Astrocyte (in vitro differentiated cells and primary cell): Measurements from ENCODE around the gene RPS14. TPM values are rescaled to one million over a fixed set of nuclear protein-coding genes. Genes with fewer than 3 reads are reported as not detected.

ENCODE experiments used
- DNase-seq: peaks from one replicate; pipeline ENCODE4 v3.0.0-alpha.2; 2010; ENCODE audit warnings: low read depth
- FAIRE-seq: peaks from 2 replicates; lab custom pipeline; 2011; peaks lifted over from hg19 to GRCh38; lab: Jason Lieb, UNC
- H2AFZ ChIP-seq: 2 replicates; pipeline ENCODE4 v1.6.0; 2012; ENCODE audit warnings: low read depth, low read length, inconsistent platforms
- H3K27ac ChIP-seq: 2 replicates; pipeline ENCODE4 v1.5.1; 2011; ENCODE audit warnings: low read depth, low read length, inconsistent platforms
- H3K27me3 ChIP-seq: 2 replicates; pipeline ENCODE4 v1.6.0; 2011; ENCODE audit warnings: low read length, inconsistent platforms; ENCODE audit not compliant: insufficient read depth
- H3K36me3 ChIP-seq: 2 replicates; pipeline ENCODE4 v1.5.1; 2011; ENCODE audit warnings: low read length, inconsistent platforms; ENCODE audit not compliant: insufficient read depth
- H3K4me1 ChIP-seq: 2 replicates; pipeline ENCODE4 v1.5.1; 2011; ENCODE audit warnings: low read length, inconsistent platforms; ENCODE audit not compliant: insufficient read depth
- H3K4me2 ChIP-seq: 2 replicates; pipeline ENCODE4 v1.6.0; 2012; ENCODE audit warnings: low read length, inconsistent platforms
- H3K4me3 ChIP-seq: 2 replicates; pipeline ENCODE4 v1.5.1; 2011; ENCODE audit warnings: low read depth, mild to moderate bottlenecking, low read length, inconsistent platforms; ENCODE audit not compliant: insufficient read depth
- H3K79me2 ChIP-seq: 2 replicates; pipeline ENCODE4 v1.6.0; 2012; ENCODE audit warnings: mild to moderate bottlenecking, low read length, inconsistent platforms; ENCODE audit not compliant: insufficient read depth
- H3K9ac ChIP-seq: 2 replicates; pipeline ENCODE4 v1.6.0; 2012; ENCODE audit warnings: mild to moderate bottlenecking, low read length, inconsistent platforms
- H3K9me3 ChIP-seq: 2 replicates; pipeline ENCODE4 v1.5.1; 2012; ENCODE audit warnings: low read depth, mild to moderate bottlenecking, low read length, inconsistent platforms; ENCODE audit not compliant: insufficient read depth
- H4K20me1 ChIP-seq: 2 replicates; pipeline ENCODE4 v1.6.0; 2012; ENCODE audit warnings: low read length, inconsistent platforms; ENCODE audit not compliant: insufficient read depth
- H3K27ac Mint-ChIP-seq: one replicate; pipeline ENCODE4 v1.8.0; 2021; ENCODE audit warnings: mild to moderate bottlenecking, mixed read lengths; ENCODE audit not compliant: unreplicated experiment
- H3K27me3 Mint-ChIP-seq: one replicate; pipeline ENCODE4 v1.8.0; 2021; ENCODE audit warnings: low read depth, mixed read lengths; ENCODE audit not compliant: unreplicated experiment
- H3K36me3 Mint-ChIP-seq: one replicate; pipeline ENCODE4 v1.8.0; 2021; ENCODE audit warnings: low read depth, mixed read lengths; ENCODE audit not compliant: unreplicated experiment
- H3K4me1 Mint-ChIP-seq: one replicate; pipeline ENCODE4 v1.8.0; 2021; ENCODE audit warnings: low read depth, mixed read lengths; ENCODE audit not compliant: unreplicated experiment
- H3K4me3 Mint-ChIP-seq: one replicate; pipeline ENCODE4 v1.8.0; 2021; ENCODE audit warnings: mild to moderate bottlenecking, moderate library complexity, mixed read lengths; ENCODE audit not compliant: unreplicated experiment
- H3K9me3 Mint-ChIP-seq: one replicate; pipeline ENCODE4 v1.8.0; 2021; ENCODE audit warnings: mild to moderate bottlenecking, mixed read lengths; ENCODE audit not compliant: unreplicated experiment
- CTCF ChIP-seq: IDR thresholded peaks from 2 replicates; pipeline ENCODE4 v1.5.1; 2011; ENCODE audit warnings: low read depth, mild to moderate bottlenecking, inconsistent platforms, low read length, moderate library complexity; ENCODE audit not compliant: insufficient read depth
- EZH2 ChIP-seq: IDR thresholded peaks from 2 replicates; pipeline ENCODE4 v1.6.1; 2012; ENCODE audit warnings: mild to moderate bottlenecking, low read length, inconsistent platforms; ENCODE audit not compliant: insufficient read depth
- total RNA-seq: library from RNA; stranded (reverse); gene quantifications from 2 replicates; pipeline ENCODE4 v1.2.1, GENCODE V29; 2021

The RPS14 gene
- total RNA-seq, 1 donor from 2014 or later, result 2,054 TPM

- H3K36me3 Mint-ChIP-seq, result peaks cover 15% of the 10 kb centered on the region
- peak; percentile 62 for DNase-seq
- H3K27ac Mint-ChIP-seq, result peak overlapping the region; percentile 95
- Histone ChIP-seq H2AFZ (no peak overlapping the region), H3K79me2 (peaks cover 96% of the 10 kb centered on the region), H3K27ac (peak overlapping the region; percentile 95), H4K20me1 (peaks cover 59% of the 10 kb centered on the region), H3K36me3 (peaks cover 2% of the 10 kb centered on the region), H3K27me3 (no peaks in the 10 kb centered on the region), H3K9me3 (no peaks in the 10 kb centered on the region), H3K4me2 (peak overlapping the region; percentile 96), H3K9ac (peak overlapping the region; percentile 98), H3K4me1 (peaks cover 68% of the 10 kb centered on the region), H3K4me3 (peak overlapping the region; percentile 82)
- H3K9me3 Mint-ChIP-seq, result no peaks in the 10 kb centered on the region
- no peak for FAIRE-seq
- TF ChIP-seq CTCF, result no peak
- no peak for TF ChIP-seq EZH2
- H3K27me3 Mint-ChIP-seq, result no peaks in the 10 kb centered on the region
- peak overlapping the region; percentile 87 for H3K4me3 Mint-ChIP-seq
- peaks cover 69% of the 10 kb centered on the region for H3K4me1 Mint-ChIP-seq
Measured at GRCh38 chr5:150489360-150490295, 40.1 kb upstream of the RPS14 start.

DNA sequence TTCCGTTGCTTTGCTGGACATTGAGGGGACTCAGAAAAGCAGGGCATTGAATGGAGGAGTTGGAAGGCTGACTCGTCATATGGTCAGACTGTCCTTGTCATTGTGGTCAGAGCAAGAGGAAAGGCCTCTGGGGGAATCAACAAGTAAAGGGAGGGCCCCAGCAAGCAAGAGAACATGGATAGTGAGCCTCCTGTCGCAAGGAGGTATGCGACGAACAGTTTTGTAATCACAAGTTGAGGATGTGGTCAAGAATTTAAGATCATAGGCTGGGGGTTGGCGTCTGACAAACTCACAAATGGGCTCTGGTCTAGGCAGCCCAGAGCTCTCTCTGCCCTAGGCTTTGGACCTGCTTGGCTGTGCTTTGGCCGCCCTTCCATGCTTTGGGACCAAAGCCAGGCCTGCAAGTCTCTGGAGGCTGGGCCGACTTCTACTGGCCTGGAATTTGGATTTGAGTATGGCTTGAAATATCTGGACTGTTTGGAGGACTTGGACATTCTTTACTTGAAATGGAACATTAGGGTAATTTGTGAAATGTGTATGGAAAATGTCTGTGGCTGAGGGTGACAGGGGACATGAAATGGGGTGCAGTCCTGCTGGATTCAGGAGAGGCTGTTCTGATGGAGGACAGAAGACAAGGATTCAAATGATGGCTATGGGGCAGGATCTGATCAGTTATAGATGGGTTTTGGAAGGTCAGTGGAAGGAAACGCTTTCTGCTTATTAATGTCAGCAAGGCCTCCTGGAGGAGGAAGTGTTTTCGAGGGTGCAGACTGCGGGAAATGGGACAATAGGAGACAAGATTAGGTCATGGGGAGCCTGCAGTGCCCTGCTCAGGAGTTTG is 39.2 kb upstream of the RPS14 start:
- Histone ChIP-seq H3K4me2 (peak overlapping the region; percentile 96), H3K27ac (peak overlapping the region; percentile 95), H3K27me3 (no peaks in the 10 kb centered on the region), H3K4me1 (peaks cover 68% of the 10 kb centered on the region), H3K9me3 (no peaks in the 10 kb centered on the region), H3K36me3 (peaks cover 2% of the 10 kb centered on the region), H3K4me3 (peak overlapping the region; percentile 82), H3K79me2 (peaks cover 89% of the 10 kb centered on the region), H4K20me1 (peaks cover 59% of the 10 kb centered on the region), H2AFZ (no peak overlapping the region), H3K9ac (peak overlapping the region; percentile 98)
- DNase-seq (peak; percentile 73), FAIRE-seq (no peak)
- Mint-ChIP-seq H3K36me3 (peaks cover 15% of the 10 kb centered on the region), H3K4me3 (peak overlapping the region; percentile 87), H3K4me1 (peaks cover 69% of the 10 kb centered on the region), H3K27me3 (no peaks in the 10 kb centered on the region), H3K9me3 (no peaks in the 10 kb centered on the region), H3K27ac (peak overlapping the region; percentile 77)
- TF ChIP-seq CTCF (no peak), EZH2 (no peak)
